ENCODE data around the gene NIPBL. TPM values are rescaled to one million over a fixed set of nuclear protein-coding genes. Genes with fewer than 3 reads are reported as not detected.
A peak's percentile ranks its signal among the peaks of the same experiment; 100 is the strongest.

The NIPBL gene
- total RNA-seq, 1 donor from 2014 or later, result 88.6 TPM

DNA sequence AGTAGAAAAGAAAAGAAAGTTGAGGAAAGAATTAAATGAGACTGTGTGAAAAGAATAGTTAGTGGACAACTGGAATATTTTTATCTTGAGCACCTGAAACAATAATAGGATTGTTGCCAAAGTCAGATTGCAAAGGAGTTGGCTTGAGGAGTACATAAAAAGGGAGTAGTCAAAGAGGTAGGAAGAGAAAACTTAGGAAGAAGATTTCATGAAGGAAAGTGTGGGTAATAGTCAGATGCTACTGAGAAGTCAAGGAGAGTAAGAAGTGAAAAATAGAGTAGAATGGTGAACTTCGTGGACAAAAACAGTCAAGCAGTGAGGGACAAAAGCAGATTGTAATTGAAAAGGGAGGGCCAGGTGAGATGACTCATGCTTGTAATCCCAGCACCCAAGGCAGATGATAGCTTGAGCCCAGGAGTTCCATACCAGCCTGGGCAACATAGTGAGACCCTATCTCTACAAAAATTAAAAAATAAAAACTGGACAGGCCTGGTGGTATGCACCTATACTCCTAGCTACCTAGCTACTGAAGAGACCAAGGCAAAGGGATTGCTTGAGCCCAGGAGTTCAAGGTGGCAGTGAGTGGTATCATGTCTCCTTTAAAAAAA, 178.9 kb downstream of the NIPBL start:
- H3K27me3 Mint-ChIP-seq (ENCODE audit: low read depth), result no peaks in the 10 kb centered on the region

DNA sequence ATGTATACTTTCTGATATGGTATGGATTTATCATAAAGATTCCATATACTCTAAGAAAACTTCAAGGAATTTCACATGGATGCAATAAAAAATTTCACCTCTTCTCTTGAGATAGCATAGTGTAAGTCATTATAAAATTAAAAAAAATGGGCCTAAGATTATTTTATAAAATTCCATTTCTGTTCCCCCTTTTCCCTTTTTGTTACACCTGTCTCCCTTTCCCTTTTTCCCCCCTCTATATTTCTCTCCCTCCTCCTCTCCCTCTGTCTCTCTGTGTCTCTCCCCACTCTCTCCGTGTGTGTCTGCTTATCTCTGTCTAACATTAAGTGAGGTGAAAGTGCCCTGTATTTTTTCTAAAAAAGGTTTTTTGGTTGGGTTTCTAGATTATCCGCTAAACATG, 180.2 kb downstream of the NIPBL start:
- H3K4me1 Mint-ChIP-seq, result no peaks in the 10 kb centered on the region
- H3K9me3 Mint-ChIP-seq, result no peaks in the 10 kb centered on the region
- H3K27ac Mint-ChIP-seq, result peak overlapping the region; percentile 52
- TF ChIP-seq, protein P1, sequence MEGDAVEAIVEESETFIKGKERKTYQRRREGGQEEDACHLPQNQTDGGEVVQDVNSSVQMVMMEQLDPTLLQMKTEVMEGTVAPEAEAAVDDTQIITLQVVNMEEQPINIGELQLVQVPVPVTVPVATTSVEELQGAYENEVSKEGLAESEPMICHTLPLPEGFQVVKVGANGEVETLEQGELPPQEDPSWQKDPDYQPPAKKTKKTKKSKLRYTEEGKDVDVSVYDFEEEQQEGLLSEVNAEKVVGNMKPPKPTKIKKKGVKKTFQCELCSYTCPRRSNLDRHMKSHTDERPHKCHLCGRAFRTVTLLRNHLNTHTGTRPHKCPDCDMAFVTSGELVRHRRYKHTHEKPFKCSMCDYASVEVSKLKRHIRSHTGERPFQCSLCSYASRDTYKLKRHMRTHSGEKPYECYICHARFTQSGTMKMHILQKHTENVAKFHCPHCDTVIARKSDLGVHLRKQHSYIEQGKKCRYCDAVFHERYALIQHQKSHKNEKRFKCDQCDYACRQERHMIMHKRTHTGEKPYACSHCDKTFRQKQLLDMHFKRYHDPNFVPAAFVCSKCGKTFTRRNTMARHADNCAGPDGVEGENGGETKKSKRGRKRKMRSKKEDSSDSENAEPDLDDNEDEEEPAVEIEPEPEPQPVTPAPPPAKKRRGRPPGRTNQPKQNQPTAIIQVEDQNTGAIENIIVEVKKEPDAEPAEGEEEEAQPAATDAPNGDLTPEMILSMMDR (IDR thresholded peaks at IDR 0.05; ENCODE audit: unreplicated experiment), result no peak
- no peak overlapping the region for H3K4me3 Mint-ChIP-seq
- H3K36me3 Mint-ChIP-seq, result peaks cover 47% of the 10 kb centered on the region
- DNase-seq (ENCODE audit: low spot score in 2 of 2, unreplicated experiment in 2 of 2), result no peak
- no peaks in the 10 kb centered on the region for H3K27me3 Mint-ChIP-seq (ENCODE audit: low read depth)

More for the DNA sequence above, 178.9 kb downstream of the NIPBL start:
- H3K9me3 Mint-ChIP-seq, result no peaks in the 10 kb centered on the region
- no peak for DNase-seq (ENCODE audit: low spot score in 2 of 2, unreplicated experiment in 2 of 2)
- no peak overlapping the region for H3K4me3 Mint-ChIP-seq
- no peak overlapping the region for H3K27ac Mint-ChIP-seq
- peaks cover 51% of the 10 kb centered on the region for H3K36me3 Mint-ChIP-seq
- H3K4me1 Mint-ChIP-seq, result no peaks in the 10 kb centered on the region
- TF ChIP-seq, protein P1 (IDR thresholded peaks at IDR 0.05; ENCODE audit: unreplicated experiment), result no peak

- Mint-ChIP-seq H3K36me3 (peaks cover 50% of the 10 kb centered on the region), H3K4me3 (no peak overlapping the region), H3K9me3 (no peaks in the 10 kb centered on the region), H3K27ac (no peak overlapping the region), H3K4me1 (no peaks in the 10 kb centered on the region), H3K27me3 (ENCODE audit: low read depth) (no peaks in the 10 kb centered on the region)
- TF ChIP-seq, protein P1 (IDR thresholded peaks at IDR 0.05; ENCODE audit: unreplicated experiment), result no peak
- DNase-seq (ENCODE audit: low spot score in 2 of 2, unreplicated experiment in 2 of 2), result no peak
Measured at GRCh38 chr5:37060030-37060429, 183.5 kb downstream of the NIPBL start.

DNA sequence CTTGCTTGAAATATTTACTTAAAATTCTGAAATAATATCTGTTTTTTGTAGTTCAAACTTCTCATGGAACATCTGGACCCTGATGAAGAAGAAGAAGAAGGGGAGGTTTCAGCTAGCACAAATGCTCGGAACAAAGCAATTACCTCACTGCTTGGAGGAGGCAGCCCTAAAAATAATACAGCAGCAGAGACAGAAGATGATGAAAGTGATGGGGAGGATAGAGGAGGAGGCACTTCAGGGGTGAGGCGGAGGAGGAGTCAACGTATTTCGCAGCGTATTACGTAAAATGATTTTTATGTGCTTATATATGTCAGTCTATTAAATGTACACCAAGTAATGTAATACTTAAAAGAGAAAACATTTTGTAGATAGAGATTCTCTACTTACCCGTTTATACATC, 187.2 kb downstream of the NIPBL start:
- TF ChIP-seq, protein P1 (IDR thresholded peaks at IDR 0.05; ENCODE audit: unreplicated experiment), result no peak
- Mint-ChIP-seq H3K4me3 (no peak overlapping the region), H3K27ac (no peak overlapping the region), H3K36me3 (peaks cover 42% of the 10 kb centered on the region), H3K4me1 (no peaks in the 10 kb centered on the region), H3K9me3 (no peaks in the 10 kb centered on the region), H3K27me3 (ENCODE audit: low read depth) (no peaks in the 10 kb centered on the region)
- no peak for DNase-seq (ENCODE audit: low spot score in 2 of 2, unreplicated experiment in 2 of 2)

DNA sequence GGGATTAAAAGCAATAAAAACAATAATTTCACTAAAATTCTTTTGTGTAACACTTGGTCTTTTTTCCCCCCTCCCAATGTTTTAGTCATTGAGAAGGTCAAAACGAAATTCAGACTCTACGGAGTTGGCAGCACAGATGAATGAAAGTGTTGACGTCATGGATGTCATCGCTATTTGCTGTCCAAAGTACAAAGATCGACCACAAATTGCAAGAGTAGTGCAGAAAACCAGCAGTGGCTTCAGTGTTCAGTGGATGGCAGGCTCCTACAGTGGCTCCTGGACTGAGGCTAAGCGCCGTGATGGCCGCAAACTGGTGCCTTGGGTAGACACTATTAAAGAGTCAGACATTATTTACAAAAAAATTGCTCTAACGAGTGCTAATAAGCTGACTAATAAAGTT, 187.9 kb downstream of the NIPBL start:
- no peak overlapping the region for H3K4me3 Mint-ChIP-seq
- TF ChIP-seq, protein P1 (IDR thresholded peaks at IDR 0.05; ENCODE audit: unreplicated experiment), result no peak
- no peaks in the 10 kb centered on the region for H3K9me3 Mint-ChIP-seq
- no peaks in the 10 kb centered on the region for H3K4me1 Mint-ChIP-seq
- H3K36me3 Mint-ChIP-seq, result peaks cover 37% of the 10 kb centered on the region
- no peak overlapping the region for H3K27ac Mint-ChIP-seq
- no peaks in the 10 kb centered on the region for H3K27me3 Mint-ChIP-seq (ENCODE audit: low read depth)
- no peak for DNase-seq (ENCODE audit: low spot score in 2 of 2, unreplicated experiment in 2 of 2)

DNA sequence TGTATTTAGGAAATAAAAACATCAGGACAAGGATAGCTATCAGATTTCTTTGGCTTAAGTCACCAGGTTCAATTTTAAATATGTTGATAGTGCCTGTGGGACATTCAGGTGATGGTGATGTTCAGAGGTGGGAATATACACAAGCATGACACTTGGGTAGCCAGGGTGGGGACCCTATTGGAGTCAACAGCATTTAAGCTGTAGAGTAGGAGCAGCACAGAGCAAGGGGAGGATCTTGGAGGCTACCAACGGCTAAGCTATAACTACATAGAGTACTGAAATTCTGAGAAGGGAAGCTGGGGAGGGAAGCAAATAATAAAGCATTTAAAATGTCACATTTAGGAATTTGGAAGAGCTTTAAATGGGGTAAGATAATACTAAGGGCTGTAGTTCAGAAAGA, 194.9 kb downstream of the NIPBL start:
- no peaks in the 10 kb centered on the region for H3K4me1 Mint-ChIP-seq
- peaks cover 4% of the 10 kb centered on the region for H3K36me3 Mint-ChIP-seq

More for the DNA sequence above, 194.9 kb downstream of the NIPBL start:
- Mint-ChIP-seq H3K9me3 (no peaks in the 10 kb centered on the region), H3K4me3 (no peak overlapping the region), H3K27ac (no peak overlapping the region), H3K27me3 (ENCODE audit: low read depth) (no peaks in the 10 kb centered on the region)
- TF ChIP-seq, protein P1 (IDR thresholded peaks at IDR 0.05; ENCODE audit: unreplicated experiment), result no peak
- DNase-seq (ENCODE audit: low spot score in 2 of 2, unreplicated experiment in 2 of 2), result no peak

All from mesothelial cell of epicardium (in vitro differentiated cells).